Thoracic aorta (tissue), 2 donors: ENCODE results near the gene TLX2. TPM values are rescaled to one million over a fixed set of nuclear protein-coding genes. Genes with fewer than 3 reads are reported as not detected.
"Not testable (repeated sequence)": the region's sequence is repeated elsewhere in the genome, so short reads cannot be mapped to it uniquely, and the experiment has no call there.

ENCODE experiments used
- ATAC-seq: fragments of 150-250 bp; one replicate; pipeline ENCODE4 v1.8.0; 2017; ENCODE audit warnings: low read depth; ENCODE audit not compliant: insufficient number of reproducible peaks, low FRiP score
- DNase-seq: peaks from one replicate; pipeline ENCODE4 v3.0.0-alpha.2; 2020; ENCODE audit warnings: low spot score
- H3K27ac ChIP-seq, 2 donors: fragments of 200-600 bp; sonication (generic); 1 replicate in 1 of 2; 2 replicates in 1 of 2; pipeline ENCODE4 v1.5.1; 2016; ENCODE audit warnings: mild to moderate bottlenecking in 2 of 2, moderate library complexity in 2 of 2
- H3K27me3 ChIP-seq: fragments of 200-600 bp; sonication (generic); replicated peaks from 2 replicates; pipeline ENCODE4 v1.6.0; 2016; ENCODE audit warnings: mild to moderate bottlenecking; ENCODE audit not compliant: insufficient read depth
- H3K36me3 ChIP-seq: fragments of 200-600 bp; sonication (generic); one replicate; pipeline ENCODE4 v1.5.1; 2016
- H3K4me1 ChIP-seq, 2 donors: fragments of 200-600 bp; sonication (generic); 1 replicate in 1 of 2; 2 replicates in 1 of 2; pipeline versions ENCODE4 v1.5.1 to v1.6.0; 2016; ENCODE audit warnings: low read depth in 2 of 2, mild to moderate bottlenecking in 1 of 2; ENCODE audit not compliant: control insufficient read depth in 1 of 2
- H3K4me3 ChIP-seq: fragments of 200-600 bp; sonication (generic); 2 replicates; pipeline ENCODE4 v1.5.1; 2016; ENCODE audit warnings: mild to moderate bottlenecking
- H3K9me3 ChIP-seq: fragments of 200-600 bp; sonication (generic); 2 replicates; pipeline ENCODE4 v1.5.1; 2016
- CTCF ChIP-seq: fragments of 200-600 bp; sonication (generic); IDR thresholded peaks from one replicate; pipeline ENCODE4 v1.5.1; 2019; ENCODE audit warnings: antibody characterized with exemption
- total RNA-seq, 2 donors: library from RNA; depleted of rRNA; stranded (reverse); fragments of >200 nt; gene quantifications; one replicate each; pipeline versions ENCODE4 v1.1.0 to v1.2.3, GENCODE V29; 2016

The TLX2 gene
- total RNA-seq, 2 donors from 2014 or later = not detected

GRCh38 chr2:74556831-74557370 is 42.7 kb downstream of the TLX2 start:
- DNase-seq (no peak), ATAC-seq (no peak)
- H3K4me1 ChIP-seq = peaks cover 0 to 15% of the 10 kb centered on the region in 2 donors
- no peak overlapping the region for H3K27ac ChIP-seq
- no peaks in the 10 kb centered on the region for H3K27me3 ChIP-seq
- no peaks in the 10 kb centered on the region for H3K9me3 ChIP-seq
- TF ChIP-seq CTCF = no peak
- no peak overlapping the region for H3K4me3 ChIP-seq
- peaks cover 4% of the 10 kb centered on the region for H3K36me3 ChIP-seq

DNA sequence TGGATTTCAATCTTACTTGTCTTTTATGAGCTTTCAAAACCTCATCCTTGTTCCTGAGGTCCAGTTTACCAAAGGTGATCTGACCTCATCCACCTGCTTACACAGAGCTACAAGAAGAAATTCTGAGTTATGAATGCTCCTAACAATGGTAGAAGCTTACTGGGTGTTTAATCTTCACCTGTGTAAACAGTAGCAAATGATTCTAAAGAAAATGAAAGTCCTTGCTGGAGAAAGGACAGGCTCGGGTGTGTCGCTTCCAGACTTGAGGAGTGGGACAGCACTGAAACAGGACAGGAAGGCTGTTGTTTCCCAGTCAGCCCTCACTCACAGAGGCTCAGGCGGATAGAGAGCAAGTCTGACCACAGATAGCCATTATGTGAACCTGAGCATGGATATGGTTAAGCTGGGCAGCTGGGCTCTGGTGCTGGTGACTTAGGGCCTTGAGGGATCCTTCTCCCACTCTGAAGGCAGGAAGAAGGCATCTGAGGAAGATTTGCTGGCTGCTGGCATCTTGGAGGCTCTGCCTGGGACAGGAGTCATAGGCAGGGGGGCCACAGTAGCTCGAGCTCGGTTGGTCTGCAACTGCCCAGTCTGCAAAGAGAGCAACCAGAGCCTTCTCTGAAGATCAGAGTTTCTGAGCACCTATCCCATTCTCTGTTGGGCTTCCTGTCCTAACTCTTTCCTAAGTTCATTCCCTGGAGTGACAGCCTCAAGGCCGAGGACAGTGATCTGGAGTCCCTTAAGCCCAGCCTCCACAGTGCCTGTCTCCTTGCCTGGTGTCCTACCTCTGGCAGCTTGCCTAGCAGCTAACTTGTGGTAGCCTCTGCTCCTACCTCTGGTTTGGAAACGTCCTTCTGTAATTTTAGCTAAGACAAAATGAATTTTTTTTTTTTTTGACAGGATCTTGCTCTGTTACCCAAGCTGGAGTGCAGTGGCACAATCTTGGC is 44.3 kb downstream of the TLX2 start:
- Histone ChIP-seq H3K9me3 (no peaks in the 10 kb centered on the region), H3K27ac (no peak overlapping the region), H3K4me1 (peaks cover 0 to under 1% of the 10 kb centered on the region in 2 donors), H3K27me3 (no peaks in the 10 kb centered on the region), H3K36me3 (peaks cover 4% of the 10 kb centered on the region), H3K4me3 (no peak overlapping the region)
- no peak for TF ChIP-seq CTCF
- DNase-seq (no peak), ATAC-seq (no peak)

- no peak for TF ChIP-seq CTCF
Observed at GRCh38 chr2:74559912-74560311, 45.7 kb downstream of the TLX2 start.

DNA sequence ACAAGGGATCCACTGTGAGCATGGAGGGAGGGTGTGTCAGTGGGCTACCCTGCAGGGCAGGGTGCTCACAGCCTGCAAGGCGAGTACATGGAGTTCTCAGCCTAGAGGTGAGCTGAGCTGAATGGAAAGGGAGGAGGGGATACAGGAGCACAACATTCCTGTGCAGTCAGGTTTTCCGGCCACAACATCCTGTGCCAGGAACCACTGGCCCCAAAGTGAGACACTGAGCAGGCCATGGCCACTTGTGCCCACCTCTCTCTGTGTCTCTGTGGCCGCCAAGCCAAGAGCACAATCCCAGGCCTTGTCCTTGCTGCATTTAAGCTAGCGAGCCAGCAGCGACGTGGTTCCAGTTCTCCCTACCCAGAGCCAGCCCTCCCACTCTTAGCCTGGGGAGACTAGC is 46.3 kb downstream of the TLX2 start:
- Histone ChIP-seq H3K4me1 (no peaks in the 10 kb centered on the region), H3K36me3 (peaks cover 4% of the 10 kb centered on the region), H3K4me3 (no peak overlapping the region), H3K27me3 (no peaks in the 10 kb centered on the region), H3K27ac (no peak overlapping the region), H3K9me3 (no peaks in the 10 kb centered on the region)
- TF ChIP-seq CTCF = no peak
- no peak for ATAC-seq
- no peak for DNase-seq

More at GRCh38 chr2:74559912-74560311, 45.7 kb downstream of the TLX2 start:
- Histone ChIP-seq H3K4me3 (no peak overlapping the region), H3K27ac (no peak overlapping the region), H3K9me3 (no peaks in the 10 kb centered on the region), H3K36me3 (peaks cover 4% of the 10 kb centered on the region), H3K27me3 (no peaks in the 10 kb centered on the region), H3K4me1 (no peaks in the 10 kb centered on the region)
- ATAC-seq (no peak), DNase-seq (no peak)

- not testable (repeated sequence) for H3K9me3 ChIP-seq, H3K4me1 ChIP-seq, H3K27ac ChIP-seq, DNase-seq, ATAC-seq, H3K36me3 ChIP-seq, H3K4me3 ChIP-seq, H3K27me3 ChIP-seq
Observed at GRCh38 chr2:74561022-74561421, 46.8 kb downstream of the TLX2 start.
